ENCODE data around the gene HAX1.
"Not testable (repeated sequence)": the region's sequence is repeated elsewhere in the genome, so short reads cannot be mapped to it uniquely, and the experiment has no call there.

Gene HAX1

DNA sequence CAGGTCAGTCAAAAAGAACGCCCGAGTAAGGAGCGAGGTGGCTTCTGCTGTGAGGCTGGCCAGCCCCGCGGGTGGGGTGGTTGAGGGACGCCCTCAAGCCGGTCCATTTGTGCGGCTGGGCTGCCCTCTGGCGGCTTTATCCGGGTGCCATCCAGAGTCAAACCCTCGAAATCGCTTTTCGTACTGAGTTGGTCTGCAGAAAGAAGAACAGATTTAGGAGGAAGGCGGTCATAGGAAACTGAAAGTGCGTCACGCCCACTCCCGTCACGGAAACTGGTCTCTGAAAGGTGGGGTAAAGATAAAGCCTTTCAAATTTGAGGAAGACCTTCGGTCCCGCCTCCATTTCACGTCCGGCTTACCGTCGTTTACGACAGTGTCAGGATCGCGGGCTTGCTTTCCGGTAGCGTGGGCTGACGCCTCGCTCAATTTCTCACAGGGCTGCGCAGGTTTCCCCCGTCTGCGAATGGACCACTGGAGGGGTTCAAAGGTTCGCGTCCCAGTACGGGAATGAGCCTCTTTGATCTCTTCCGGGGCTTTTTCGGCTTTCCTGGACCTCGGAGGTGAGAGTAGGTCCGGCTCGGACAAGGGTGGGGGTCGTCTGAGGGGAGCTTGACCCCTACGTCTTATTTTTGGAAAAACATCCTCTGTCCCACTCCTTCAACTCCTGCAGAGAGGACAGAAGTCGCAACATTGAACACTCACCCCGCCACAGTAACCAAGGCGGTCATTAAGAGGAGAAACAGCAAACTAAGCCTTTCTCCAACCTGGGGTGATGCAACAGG is at the start of gene HAX1:
HAX1 (plus strand) TSS at position 413 of the 782 bp plus-strand sequence; CDS start at position 508, 95 bp downstream.
- peak in 1 of 2 experiments; percentile 82 for DNase-seq

DNA sequence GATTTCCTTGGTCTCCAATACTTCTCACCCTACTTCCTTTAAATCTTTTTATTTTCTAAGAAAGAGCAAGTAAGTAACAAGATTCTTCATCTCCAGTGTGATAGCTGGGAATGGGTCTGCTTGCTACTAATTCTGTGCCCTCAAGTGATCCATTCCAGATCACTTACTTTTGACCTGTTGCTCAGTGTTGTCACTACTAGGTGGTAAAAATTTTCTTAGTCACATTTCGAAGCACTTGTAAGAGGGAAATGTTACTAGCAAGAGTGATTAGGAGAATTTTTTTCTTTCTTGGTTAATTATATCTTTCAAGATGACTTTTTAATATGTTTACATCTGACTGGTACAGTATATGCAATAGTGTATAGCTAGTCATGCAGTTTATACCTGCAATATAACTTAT is 49.5 kb upstream of the HAX1 start:
- DNase-seq, result no peak

DNA sequence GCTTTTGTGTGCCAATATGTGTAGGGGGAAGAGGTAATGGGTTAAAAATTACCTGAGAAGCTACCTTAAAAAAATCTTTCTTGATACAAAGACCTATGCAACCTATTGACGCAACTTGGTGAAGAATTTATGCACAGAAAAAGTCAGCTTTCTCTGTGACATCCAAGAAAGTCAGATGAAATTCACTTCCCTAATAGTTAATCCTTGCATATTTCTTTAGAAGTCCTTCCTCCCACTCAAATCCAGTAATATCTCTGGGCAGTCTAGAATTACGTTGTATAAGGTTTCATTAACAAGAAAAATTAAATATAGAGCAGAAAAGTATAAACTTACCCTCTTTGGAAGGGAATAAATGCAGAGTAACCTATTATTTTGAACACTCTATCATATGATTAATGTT is 48.8 kb upstream of the HAX1 start:
- DNase-seq, result no peak

DNA sequence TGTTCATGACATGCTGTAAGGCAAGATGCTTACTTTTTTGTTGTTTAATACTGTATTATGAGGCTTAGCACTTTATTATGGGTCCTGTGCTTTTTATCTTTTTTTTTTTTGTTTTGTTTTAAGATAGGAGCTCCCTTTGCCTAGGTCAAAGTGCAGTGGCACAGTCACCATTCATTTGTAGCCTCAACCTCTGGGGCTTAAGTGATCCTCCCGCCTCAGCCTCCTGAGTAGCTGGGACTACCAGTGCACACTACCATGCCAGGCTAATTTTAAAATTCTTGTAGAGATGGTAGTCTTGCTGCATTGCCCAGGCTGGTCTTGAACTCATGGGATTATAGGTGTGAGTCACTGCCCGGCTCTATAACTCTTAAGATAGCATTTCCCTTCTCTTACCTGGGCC is 47.1 kb upstream of the HAX1 start:
- DNase-seq, result no peak

DNA sequence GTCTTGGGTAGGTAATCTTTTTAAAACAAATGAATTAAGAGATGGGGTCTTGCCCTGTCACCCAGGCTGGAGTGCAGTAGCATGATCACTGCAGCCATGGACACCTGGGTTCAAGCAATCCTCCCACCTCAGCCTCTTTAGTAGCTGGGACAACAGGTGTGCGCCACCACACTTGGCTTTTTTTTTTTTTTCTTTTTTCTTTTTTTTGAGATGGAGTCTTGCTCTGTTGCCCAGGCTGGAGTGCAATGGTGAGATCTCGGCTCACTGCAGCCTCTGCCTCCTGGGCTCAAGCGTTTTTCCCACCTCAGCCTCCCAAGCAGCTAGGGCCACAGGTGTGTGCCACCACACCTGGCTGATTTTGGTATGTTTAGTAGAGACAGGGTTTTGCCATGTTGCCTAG is 41.3 kb upstream of the HAX1 start:
- not testable (repeated sequence) for DNase-seq

DNA sequence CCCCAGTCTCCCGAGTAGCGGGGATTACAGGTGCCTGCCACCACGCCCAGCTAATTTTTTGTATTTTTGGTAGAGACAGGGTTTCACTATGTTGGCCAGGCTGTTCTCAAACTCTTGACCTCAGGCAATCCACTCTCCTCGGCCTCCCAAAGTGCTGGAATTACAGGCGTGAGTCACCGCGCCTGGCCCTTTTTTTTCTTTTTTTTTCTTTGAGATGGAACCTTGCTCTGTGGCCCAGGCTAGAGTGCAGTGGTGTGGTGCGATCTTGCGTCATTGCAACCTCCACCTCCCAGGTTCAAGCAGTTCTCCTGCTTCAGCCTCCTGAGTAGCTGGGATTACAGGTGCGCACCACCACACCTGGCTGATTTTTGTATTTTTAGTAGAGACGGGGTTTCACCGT is 39.3 kb upstream of the HAX1 start:
- DNase-seq, result not testable (repeated sequence)

DNA sequence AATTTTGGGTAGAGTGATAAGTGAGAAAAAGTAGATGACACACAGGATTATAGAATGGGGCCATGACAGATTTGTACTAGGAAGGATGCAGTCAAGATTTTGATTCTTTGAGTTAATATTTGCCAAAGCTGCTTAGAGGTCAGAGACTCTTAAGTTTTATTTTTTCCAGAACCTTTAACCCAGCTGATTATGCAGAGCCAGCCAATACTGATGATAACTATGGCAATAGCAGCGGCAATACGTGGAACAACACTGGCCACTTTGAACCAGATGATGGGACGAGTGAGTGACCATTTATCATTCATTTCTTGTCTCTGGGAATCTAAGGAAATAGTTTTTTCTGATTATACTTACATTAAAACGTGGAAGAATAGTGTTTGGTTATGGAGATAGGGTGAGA is 35.6 kb upstream of the HAX1 start:
- DNase-seq, result no peak

DNA sequence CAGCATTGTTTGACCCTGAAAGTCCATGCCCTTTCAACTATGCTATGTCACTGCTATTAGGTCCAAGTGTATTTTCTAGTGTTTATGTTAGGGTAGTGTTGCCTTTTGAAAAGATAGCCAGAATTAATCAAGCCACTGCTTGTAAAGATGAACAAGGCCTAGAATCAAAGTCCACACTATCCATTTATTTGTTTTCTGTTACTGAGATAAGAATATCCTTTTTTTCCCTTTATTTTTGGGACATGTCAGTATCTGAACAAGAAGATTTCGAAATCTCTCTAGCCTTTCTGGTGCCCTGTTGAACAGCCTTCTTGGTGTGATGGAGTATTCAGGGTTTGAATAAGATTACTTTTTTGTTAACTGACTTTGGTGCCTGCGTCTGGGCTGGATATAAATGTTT is 35.0 kb upstream of the HAX1 start:
- DNase-seq, result no peak

DNA sequence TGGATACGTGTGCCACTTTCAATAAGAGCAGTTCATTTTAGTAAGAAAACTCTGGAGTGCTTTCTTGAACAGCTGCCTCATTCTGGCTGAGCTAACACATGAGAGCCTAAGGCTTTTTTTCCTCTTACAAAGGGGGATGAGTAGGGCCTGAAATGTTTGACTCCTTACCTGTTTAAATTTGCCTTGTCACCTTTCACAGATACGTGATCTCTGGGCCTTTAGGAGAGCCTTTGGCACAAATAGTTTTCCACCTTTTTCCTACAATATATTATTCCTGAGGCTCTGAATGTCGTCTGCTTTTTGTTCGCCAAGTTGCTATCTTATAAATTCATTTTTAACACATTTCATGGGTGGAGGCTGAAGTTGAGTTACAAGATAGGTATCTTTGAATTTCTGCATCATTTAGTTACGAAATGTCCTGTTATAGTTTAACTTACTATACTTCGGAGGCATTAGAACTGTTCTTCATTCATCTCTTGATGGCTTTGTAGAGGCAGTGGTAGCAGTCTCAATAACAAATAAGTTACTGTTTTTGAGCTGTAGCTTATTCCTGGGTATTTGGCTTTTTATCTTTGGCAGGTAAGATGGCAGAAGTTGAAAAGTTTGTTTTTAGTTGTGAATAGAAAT is 34.4 kb upstream of the HAX1 start:
- DNase-seq, result no peak

DNA sequence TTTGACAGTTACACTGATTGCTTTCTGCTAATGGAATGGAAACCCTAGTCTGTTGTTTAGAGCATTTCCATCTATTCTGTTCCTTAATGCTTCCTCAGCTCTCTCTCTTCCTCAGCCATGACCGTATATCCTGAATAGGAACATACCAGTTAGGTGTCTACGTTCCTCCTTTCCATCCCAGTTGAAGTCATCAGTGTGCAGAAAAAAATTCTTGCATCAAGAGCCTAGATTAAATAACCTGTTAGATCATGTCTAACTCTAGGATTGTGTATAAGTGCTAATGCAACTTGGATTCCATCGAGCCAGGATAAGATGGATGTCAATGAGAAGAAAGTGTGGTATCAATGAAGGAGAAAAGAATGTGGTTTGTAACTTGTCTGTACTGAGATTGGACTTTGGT is 32.9 kb upstream of the HAX1 start:
- no peak for DNase-seq

DNA sequence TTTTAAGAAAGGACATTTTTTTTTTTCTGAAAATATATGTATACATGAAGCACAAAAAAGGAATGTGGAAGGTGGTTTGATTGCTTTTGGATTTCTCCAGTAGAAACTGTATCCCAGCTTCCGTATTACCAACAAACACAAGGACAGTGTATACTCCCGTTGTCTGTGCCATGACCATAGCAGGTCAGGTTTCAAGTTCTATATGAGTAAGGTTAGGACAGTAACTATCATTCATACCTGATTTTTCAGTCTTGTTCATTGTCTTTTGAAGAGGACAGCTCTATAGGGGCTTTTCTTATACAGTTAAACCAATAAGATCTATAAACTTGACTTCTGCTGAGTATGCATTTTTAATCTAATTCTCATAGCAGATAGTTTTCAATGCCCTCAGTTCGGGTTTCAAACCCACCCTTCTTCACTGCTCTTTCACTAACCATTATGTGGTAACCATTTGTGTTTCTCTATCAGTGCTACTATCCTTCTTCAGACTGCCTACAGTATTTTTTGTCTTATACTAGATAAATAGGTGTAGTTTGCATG is 32.1 kb upstream of the HAX1 start:
- no peak for DNase-seq

DNA sequence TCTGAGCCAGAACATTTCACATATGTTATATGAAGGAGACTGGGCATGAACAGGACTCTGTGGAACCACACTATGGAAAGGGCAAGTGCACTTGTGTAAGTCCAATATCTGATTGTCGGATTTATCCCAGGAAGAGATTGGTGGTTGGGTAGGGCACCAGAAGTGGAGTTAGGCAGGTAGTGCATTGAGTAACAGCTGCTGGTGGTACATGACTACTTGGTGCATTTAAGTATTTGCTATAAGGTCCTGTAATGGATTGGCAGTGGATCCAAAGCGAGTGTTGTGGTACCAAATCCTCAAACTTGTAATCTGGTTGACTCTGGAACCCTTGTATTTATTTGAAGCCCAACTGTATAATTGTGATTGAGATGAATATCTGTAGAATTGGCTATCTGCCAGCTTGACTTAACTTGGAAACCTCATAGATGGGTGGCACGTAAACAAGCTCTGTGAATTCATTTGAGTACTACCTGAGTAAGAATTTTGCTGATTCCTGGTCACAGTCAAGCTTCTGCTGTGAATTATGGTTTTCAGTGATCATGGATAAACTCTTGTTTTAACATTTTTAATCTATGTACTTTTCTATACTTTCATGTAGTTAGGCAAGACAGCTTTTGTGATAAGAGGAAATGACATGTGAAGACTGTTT is 30.6 kb upstream of the HAX1 start:
- DNase-seq, result no peak

DNA sequence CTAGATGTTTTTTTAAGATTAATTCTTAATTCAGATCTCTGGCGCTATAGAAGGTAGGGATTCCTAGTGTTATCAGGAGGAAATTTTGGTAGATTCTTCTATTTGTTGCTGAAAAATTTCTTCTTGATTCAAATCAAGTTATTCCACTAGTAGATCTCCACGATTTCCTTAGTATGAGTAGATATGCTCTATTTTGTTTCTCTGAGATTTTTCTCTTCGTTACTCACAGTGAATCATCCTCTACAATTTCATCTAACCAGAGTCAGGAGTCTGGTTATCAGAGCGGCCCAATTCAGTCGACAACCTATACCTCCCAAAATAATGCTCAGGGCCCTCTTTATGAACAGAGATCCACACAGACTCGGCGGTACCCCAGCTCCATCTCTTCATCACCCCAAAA is 18.8 kb upstream of the HAX1 start:
- no peak for DNase-seq

DNA sequence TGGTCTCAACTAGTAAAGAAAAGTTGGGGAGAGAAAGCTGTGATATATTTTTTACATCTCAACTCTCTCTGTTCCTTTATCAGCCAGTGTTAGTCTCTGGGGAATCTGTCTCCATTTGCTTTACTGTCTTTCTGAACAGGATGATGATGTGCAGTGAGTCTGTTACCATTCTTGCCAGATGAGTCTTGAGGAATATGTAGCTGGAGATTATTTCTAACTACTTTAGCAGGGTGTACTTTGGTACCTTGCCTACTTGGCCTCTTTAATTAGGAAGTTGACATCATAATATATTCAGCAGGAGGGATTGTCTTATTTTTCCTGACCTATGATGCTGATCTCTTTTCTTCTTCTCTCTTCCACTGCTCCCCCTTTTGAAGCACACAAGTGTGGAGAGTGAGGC is 15.7 kb upstream of the HAX1 start:
- no peak for DNase-seq

DNA sequence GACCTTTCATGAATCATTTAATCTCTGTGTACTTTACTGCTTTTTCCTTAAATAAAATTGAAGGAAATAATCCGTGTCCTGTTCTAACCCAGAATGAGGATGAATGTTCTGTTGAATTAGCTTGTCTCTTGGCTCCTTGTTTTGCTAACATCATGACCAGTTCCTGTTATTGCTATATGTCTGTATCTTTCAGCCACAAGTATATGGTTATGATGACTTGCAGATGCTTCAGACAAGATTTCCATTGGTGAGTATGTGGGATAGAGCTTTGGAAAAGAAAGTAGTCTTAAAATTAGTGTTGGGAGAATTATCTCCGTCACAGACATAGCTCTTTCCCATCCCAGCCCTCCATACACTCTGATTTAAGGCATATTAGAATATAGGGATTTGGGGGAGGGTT is 13.6 kb upstream of the HAX1 start:
- no peak for DNase-seq

DNA sequence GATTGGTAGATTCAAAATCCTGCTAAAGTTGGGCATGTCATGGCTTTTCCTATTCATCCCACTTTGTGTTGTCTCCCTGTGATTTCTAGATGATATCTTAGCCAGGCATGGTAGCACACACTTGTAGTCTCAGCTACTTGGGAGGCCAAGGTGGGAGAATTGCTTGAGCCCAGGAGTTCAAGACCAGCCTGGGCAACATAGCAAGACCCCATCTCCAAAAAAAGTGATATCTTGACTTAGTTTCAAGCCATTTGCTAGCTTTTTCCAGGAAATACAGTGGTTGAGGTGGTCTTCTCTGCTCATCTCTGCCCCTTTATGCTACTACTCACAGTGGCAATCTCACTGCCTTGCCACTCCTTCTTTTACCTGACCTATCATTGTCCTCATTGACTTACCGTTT is 12.3 kb upstream of the HAX1 start:
- no peak for DNase-seq

DNA sequence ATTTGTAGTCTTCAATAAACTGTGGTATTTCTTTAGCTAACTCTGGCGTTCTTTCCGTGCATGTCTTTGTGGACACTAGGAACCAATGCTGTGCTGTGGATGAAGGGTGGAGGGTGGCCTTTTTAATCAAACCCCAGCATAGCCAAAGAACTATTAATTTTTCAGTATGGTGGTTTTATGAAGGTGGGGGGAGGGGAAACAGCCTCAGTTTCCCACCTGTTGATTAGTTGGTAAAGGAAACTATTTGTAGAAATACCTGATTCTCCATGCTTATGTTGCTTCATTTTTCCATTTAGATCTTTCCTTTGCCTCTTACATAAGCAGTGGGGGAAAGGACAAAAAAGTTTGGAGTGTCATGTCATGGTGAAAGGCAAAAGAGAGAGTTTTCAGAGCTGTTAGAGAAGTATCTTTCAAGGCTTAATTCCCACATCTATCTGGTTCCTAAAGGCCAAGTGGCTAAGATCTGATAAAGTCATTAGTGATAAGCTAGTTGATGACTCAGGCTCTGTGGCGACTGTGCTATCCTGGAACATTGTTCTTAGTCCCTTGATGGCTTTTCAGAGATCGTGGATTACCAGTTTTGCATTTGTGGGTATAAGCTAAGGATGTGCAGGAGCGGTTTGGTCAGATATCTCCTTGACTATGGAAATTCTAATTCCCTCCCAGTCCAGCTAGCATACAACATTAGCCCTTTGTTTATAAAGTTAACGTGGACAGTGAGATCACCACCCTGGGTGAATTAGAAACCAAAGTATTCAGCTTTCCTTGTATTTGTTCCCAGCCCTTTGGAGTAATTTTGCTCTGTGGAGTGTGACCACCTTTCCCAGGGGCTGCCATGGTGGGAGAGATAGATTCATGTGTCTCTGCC is 8.7 kb upstream of the HAX1 start:
- no peak for DNase-seq

DNA sequence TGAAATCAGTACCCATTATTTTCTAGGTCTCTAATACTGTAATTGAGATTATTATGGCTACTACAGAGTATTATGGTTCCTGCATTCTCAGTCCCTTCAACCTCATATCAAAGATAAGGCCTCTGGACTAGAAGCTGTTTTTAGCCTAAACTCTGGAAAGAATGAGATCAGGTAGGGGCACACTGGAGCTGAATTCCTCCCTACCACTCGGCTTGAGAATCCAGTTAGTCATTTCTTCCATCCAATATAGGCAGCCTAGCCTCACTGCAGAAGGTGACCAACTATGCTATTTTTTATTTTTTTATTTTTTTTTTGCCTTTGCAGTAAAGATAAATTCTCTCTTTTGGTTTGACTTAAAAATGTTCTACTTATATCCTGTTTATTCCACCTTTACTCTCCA is 8.0 kb upstream of the HAX1 start:
- no peak for DNase-seq

DNA sequence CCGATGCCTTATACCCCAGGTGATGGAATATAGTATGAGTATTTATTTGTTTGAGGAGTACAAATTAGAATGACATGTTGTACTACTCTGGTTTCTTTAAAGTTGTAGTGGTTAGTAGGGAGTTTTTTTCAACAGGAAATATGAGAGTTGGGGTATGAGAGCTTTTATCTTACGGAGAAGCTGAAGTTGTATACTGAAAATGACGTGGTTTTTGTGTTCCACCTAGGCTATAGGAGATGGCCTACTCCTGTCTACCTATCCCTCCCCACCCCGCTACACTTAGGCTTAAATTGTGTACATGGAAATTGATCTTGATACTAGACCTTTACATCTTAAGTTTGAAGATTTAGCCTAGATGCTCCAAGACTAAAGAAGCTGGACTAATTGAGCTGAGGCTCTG is 6.8 kb upstream of the HAX1 start:
- no peak for DNase-seq

DNA sequence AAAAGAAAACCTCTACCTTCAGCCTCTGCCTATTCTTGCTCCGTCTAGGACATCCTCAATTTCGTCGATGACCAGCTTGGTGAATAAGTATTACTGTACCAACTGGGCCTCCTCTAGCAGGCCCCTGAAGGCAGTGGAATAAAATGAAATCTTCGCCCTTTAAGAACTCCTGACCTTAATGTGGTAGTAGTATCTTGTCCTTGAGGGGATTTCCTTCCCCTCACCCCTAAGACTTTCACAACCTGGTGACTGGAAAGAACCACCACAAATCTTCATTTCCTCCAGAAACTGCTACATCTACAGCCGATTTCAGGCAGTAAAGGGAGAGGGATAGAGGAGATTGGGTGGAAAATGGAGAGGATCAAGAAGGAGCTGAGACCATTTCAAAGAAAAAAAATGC is 1.6 kb upstream of the HAX1 start:
- DNase-seq, result no peak

DNA sequence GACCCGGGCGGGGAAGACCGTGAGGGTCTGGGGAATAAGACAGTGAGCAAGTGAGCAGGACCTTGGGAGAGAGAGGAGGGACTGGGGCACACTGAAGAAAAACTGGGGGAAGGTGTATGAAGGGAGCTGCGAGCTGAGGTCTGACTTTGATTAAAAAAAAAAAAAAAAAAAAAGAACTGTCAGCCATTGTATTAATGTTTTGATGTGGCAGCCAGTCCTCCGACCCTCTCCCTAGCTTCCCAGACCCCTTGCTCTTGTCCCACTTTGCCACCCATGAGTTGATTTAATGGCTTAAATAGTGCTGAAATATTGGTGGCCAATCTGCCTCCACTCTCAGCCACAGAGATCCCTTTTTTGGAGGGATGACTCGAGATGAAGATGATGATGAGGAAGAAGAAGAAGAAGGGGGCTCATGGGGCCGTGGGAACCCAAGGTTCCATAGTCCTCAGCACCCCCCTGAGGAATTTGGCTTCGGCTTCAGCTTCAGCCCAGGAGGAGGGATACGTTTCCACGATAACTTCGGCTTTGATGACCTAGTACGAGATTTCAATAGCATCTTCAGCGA is 652 bp downstream of the HAX1 start:
- no peak for DNase-seq

DNA sequence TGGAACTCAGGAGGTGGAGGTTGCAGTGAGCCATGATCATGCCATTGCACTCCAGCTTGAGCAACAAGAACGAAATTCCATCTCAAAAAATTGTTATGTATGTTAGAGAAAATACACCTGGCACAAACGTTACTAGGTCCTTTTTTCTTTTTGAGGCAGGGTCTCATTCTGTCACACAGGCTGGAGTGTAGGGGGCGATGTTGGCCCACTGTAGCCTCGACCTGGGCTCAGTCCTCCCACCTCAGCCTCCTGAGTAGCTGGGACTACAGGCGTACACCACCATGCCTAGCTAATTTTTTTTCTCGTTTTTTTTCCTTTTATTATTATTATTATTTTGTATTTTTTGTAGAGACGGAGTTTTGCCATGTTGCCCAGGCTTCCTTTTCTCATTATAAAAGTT is 4.4 kb downstream of the HAX1 start:
- no peak for DNase-seq

DNA sequence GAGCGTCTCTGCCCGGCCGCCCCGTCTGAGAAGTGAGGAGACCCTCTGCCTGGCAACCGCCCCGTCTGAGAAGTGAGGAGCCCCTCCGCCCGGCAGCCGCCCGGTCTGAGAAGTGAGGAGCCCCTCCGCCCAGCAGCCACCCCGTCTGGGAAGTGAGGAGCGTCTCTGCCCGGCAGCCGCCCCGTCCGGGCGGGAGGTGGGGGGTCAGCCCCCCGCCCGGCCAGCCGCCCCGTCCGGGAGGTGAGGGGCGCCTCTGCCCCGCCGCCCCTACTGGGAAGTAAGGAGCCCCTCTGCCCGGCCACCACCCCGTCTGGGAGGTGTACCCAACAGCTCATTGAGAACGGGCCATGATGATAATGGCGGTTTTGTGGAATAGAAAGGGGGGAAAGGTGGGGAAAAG is 15.2 kb downstream of the HAX1 start:
- not testable (repeated sequence) for DNase-seq

Data from cerebellar nuclear complex (tissue), 1 donor.